Stimulated activated memory B cell treated with anti-CD40 and anti-IgM and Interleukin-4, amounts not matched to agents 10 μg/mL and 1 μg/mL and 100 μg/mL, for 72 hours (primary cell): ENCODE data around the gene AGO3.

Source experiments
- ATAC-seq: fragments of 150-1000 bp; cut with Tn5 transposase; 2 replicates; pipeline ENCODE4 v1.10.0; 2021
- H3K27ac Mint-ChIP-seq: one replicate; pipeline ENCODE4 v1.8.0; 2022; ENCODE audit warnings: mild to moderate bottlenecking, mixed read lengths
- H3K27me3 Mint-ChIP-seq: one replicate; pipeline ENCODE4 v1.8.0; 2022; ENCODE audit warnings: mixed read lengths
- H3K36me3 Mint-ChIP-seq: one replicate; pipeline ENCODE4 v1.8.0; 2022; ENCODE audit warnings: mixed read lengths
- H3K4me1 Mint-ChIP-seq: one replicate; pipeline ENCODE4 v1.8.0; 2022; ENCODE audit warnings: mixed read lengths
- H3K4me3 Mint-ChIP-seq: one replicate; pipeline ENCODE4 v1.8.0; 2022; ENCODE audit warnings: mild to moderate bottlenecking, moderate library complexity, mixed read lengths
- H3K9me3 Mint-ChIP-seq: one replicate; pipeline ENCODE4 v1.8.0; 2022; ENCODE audit warnings: mixed read lengths

AGO3 gene

GRCh38 chr1:35899941-35900340, 31.0 kb upstream of the AGO3 start:
- no peak overlapping the region for H3K4me3 Mint-ChIP-seq
- H3K4me1 Mint-ChIP-seq = peaks cover 6% of the 10 kb centered on the region
- no peak overlapping the region for H3K27ac Mint-ChIP-seq
- no peaks in the 10 kb centered on the region for H3K27me3 Mint-ChIP-seq
- no peaks in the 10 kb centered on the region for H3K9me3 Mint-ChIP-seq
- ATAC-seq = no peak
- peaks cover 47% of the 10 kb centered on the region for H3K36me3 Mint-ChIP-seq

DNA sequence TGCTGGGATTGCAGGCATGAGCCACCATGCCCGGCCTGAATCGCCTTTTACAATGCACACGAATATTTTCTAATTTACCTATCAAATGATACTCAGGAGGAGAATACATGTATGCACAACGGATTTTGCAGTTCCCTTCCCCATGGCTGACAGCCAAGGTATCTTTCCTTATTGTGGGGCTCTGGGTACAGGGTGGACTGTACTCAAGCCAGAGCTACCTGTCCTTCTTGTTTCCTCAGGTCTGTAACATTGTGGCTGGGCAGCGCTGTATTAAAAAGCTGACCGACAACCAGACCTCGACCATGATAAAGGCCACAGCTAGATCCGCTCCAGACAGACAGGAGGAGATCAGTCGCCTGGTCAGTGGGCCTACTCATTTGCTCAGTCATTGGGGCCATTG, 29.7 kb upstream of the AGO3 start:
- ATAC-seq = no peak

DNA sequence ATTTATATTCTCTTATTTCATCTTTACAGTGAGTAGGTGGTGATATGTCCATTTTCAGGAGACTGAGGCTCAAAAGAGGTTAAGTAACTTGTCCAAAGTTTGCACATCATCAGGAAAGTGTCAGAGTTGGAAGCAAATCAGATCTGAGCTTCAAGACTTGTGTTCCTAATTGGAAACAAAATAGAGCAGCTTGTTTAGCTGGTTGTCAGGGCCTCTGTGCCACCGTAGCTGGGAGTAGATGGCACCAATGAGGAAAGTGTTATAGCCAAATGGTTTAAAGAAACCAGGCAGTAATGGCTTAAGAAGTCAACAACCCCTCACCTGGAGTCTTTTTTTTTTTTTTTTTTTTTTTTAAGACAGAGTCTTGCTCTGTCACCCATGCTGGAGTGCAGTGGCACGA, 28.2 kb upstream of the AGO3 start:
- ATAC-seq = no peak
- H3K27ac Mint-ChIP-seq = no peak overlapping the region

More for the DNA sequence above, 29.7 kb upstream of the AGO3 start:
- Mint-ChIP-seq H3K4me1 (no peaks in the 10 kb centered on the region), H3K4me3 (no peak overlapping the region), H3K36me3 (peaks cover 50% of the 10 kb centered on the region), H3K27ac (no peak overlapping the region), H3K9me3 (no peaks in the 10 kb centered on the region), H3K27me3 (no peaks in the 10 kb centered on the region)

DNA sequence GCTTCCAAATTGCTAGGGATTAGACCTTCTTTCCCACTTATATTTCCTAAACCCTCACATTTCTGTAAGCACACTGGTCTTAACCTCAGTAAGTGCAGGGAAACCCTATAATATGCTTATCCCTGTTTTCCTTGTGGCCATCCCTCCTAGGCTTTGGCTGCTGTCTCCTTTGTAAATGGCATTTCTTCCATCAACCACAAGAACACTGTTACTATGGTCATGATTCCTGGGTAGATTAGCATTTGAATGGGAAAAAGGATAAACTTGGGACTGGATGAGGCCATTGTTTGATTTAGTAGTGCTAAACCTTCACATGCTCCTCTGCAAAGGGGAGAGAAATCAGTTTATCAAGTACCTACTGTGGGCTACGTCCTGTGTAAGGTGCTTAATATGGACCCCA, 16.2 kb upstream of the AGO3 start:
- ATAC-seq = no peak
- no peaks in the 10 kb centered on the region for H3K9me3 Mint-ChIP-seq
- H3K36me3 Mint-ChIP-seq = peaks cover 80% of the 10 kb centered on the region
- no peaks in the 10 kb centered on the region for H3K27me3 Mint-ChIP-seq
- no peaks in the 10 kb centered on the region for H3K4me1 Mint-ChIP-seq
- H3K4me3 Mint-ChIP-seq = no peak overlapping the region
- no peak overlapping the region for H3K27ac Mint-ChIP-seq

More for the DNA sequence above, 28.2 kb upstream of the AGO3 start:
- Mint-ChIP-seq H3K4me1 (no peaks in the 10 kb centered on the region), H3K4me3 (no peak overlapping the region), H3K27me3 (no peaks in the 10 kb centered on the region), H3K9me3 (no peaks in the 10 kb centered on the region), H3K36me3 (peaks cover 53% of the 10 kb centered on the region)

- Mint-ChIP-seq H3K9me3 (no peaks in the 10 kb centered on the region), H3K36me3 (peaks cover 88% of the 10 kb centered on the region), H3K27me3 (no peaks in the 10 kb centered on the region), H3K4me3 (no peak overlapping the region), H3K27ac (no peak overlapping the region), H3K4me1 (no peaks in the 10 kb centered on the region)
- ATAC-seq = no peak
Observed at GRCh38 chr1:35915693-35916092, 15.2 kb upstream of the AGO3 start.

DNA sequence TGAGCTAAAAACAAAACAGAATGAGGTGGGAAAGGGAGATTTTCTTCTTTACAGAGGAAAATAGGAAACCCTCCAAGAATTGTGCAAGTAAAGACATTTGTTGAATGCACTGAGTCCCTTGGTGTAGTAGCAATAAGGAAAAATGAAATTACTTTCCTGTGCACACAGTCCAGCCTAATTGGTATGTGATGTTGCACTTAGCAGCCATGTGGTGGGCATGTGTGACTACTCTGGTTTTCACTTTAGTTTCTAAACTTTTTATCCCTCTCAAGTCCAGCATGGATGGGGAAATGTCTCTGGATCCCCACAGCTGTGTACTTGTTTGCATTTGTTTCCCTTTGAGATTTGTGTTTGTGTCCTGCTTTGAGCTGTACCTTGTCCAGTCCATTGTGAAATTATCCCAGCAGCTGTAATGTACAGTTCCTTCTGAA, 7.1 kb upstream of the AGO3 start:
- H3K9me3 Mint-ChIP-seq = no peaks in the 10 kb centered on the region
- H3K4me1 Mint-ChIP-seq = peaks cover 11% of the 10 kb centered on the region
- no peak overlapping the region for H3K27ac Mint-ChIP-seq
- peaks cover 29% of the 10 kb centered on the region for H3K36me3 Mint-ChIP-seq
- H3K4me3 Mint-ChIP-seq = no peak overlapping the region
- ATAC-seq = no peak
- no peaks in the 10 kb centered on the region for H3K27me3 Mint-ChIP-seq

DNA sequence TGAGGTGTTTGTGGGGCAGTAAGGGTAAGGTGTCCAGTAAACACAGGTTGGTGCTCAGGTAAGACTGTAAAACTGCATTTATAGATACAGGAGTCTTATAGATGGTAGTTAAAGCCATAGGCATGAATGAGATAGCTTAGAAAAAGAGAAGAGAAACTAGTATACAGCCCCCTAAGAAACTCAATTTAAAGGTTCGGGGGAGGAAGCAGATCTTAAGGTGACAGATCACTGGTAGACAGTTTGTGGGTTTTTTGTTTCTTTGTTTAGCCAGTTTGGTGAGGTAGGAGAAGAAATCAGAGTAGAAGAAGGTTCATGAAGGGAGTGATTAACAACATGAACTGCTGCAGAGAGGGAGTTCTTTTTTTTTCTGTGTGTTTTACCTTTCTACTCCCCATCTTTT, 6.1 kb upstream of the AGO3 start:
- Mint-ChIP-seq H3K9me3 (no peaks in the 10 kb centered on the region), H3K4me1 (peaks cover 17% of the 10 kb centered on the region), H3K36me3 (peaks cover 21% of the 10 kb centered on the region), H3K27me3 (no peaks in the 10 kb centered on the region), H3K27ac (peak overlapping the region; percentile 4), H3K4me3 (no peak overlapping the region)
- ATAC-seq = no peak

DNA sequence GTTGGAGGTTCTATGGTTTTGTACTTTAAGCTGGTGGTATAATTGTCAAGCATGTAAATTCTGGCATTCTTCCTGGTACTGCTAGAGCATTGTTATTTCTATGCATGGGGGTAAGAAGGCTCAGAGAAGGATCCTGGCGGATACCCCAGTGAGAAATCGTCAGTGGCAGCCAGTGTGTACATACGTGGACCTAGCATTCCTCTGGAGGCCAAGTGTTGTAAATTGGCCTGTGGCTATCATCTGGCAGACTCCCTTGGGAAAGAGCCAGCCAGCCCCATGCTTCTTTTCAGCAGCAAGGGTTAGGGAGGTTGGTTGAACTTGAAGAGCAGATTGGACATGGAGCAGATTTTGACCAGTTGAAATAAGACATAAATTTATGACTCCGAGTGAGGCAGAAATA, 5.2 kb upstream of the AGO3 start:
- Mint-ChIP-seq H3K4me3 (no peak overlapping the region), H3K27me3 (no peaks in the 10 kb centered on the region), H3K27ac (no peak overlapping the region), H3K36me3 (peaks cover 12% of the 10 kb centered on the region), H3K4me1 (peaks cover 23% of the 10 kb centered on the region), H3K9me3 (no peaks in the 10 kb centered on the region)
- no peak for ATAC-seq

GRCh38 chr1:35927472-35927871, 3.4 kb upstream of the AGO3 start:
- ATAC-seq = no peak
- H3K9me3 Mint-ChIP-seq = no peaks in the 10 kb centered on the region
- H3K27me3 Mint-ChIP-seq = no peaks in the 10 kb centered on the region
- no peak overlapping the region for H3K4me3 Mint-ChIP-seq
- H3K27ac Mint-ChIP-seq = no peak overlapping the region
- peaks cover 34% of the 10 kb centered on the region for H3K4me1 Mint-ChIP-seq
- H3K36me3 Mint-ChIP-seq = peaks cover 2% of the 10 kb centered on the region

GRCh38 chr1:35929730-35930592, 944 bp upstream of the AGO3 start:
- Mint-ChIP-seq H3K27ac (peak overlapping the region; percentile 91), H3K27me3 (no peaks in the 10 kb centered on the region), H3K9me3 (no peaks in the 10 kb centered on the region), H3K4me1 (peaks cover 33% of the 10 kb centered on the region), H3K4me3 (peak overlapping the region; percentile 82), H3K36me3 (no peaks in the 10 kb centered on the region)
- peak; percentile 16 for ATAC-seq

DNA sequence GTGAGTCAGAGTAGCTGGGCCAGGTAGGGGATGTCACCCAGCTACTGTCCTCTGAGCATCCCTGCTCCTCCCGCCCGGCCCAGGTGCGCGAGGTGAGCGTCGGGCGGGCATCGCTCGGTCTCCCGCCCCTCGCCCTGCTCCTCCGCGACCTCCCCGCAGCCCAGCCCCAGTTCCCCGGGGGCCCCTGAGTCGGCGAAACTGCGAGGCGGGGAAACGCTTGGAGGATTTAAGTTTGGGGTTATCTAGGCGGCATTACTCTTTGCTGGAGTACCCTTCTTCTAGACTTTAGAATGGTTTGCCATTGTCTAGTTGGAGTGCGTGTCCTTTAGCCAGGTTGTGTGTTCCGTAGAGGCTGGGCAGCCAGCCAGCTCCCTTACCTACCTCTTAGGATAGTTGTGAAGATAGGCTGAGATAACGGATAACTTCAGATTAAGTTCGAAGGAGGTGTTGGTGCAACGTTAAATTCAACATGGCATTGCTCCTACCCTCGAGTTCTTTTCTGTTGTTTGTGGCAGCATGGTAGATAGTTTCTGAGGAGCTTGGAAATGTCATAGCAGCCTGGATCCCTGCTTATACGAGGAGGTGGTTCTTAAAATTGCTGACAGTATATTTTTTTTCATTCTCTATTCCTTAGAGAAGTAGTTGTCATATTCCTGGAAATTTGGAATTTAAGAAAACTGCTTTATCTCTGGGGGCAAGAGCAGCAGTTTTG, 697 bp downstream of the AGO3 start:
- H3K36me3 Mint-ChIP-seq = no peaks in the 10 kb centered on the region
- H3K9me3 Mint-ChIP-seq = no peaks in the 10 kb centered on the region
- ATAC-seq = peak; percentile 58
- peaks cover 30% of the 10 kb centered on the region for H3K4me1 Mint-ChIP-seq
- H3K27ac Mint-ChIP-seq = peak overlapping the region; percentile 91
- peak overlapping the region; percentile 90 for H3K4me3 Mint-ChIP-seq
- H3K27me3 Mint-ChIP-seq = no peaks in the 10 kb centered on the region

GRCh38 chr1:35932158-35932636, 1.3 kb downstream of the AGO3 start:
- Mint-ChIP-seq H3K4me3 (peak overlapping the region; percentile 90), H3K27me3 (no peaks in the 10 kb centered on the region), H3K27ac (peak overlapping the region; percentile 91), H3K9me3 (no peaks in the 10 kb centered on the region), H3K4me1 (peaks cover 30% of the 10 kb centered on the region), H3K36me3 (no peaks in the 10 kb centered on the region)
- no peak for ATAC-seq

GRCh38 chr1:35932941-35933340, 2.0 kb downstream of the AGO3 start:
- Mint-ChIP-seq H3K4me3 (no peak overlapping the region), H3K27me3 (no peaks in the 10 kb centered on the region), H3K9me3 (no peaks in the 10 kb centered on the region), H3K4me1 (peaks cover 30% of the 10 kb centered on the region), H3K27ac (no peak overlapping the region), H3K36me3 (no peaks in the 10 kb centered on the region)
- ATAC-seq = no peak

- no peaks in the 10 kb centered on the region for H3K9me3 Mint-ChIP-seq
- peaks cover 2% of the 10 kb centered on the region for H3K36me3 Mint-ChIP-seq
- H3K27ac Mint-ChIP-seq = no peak overlapping the region
- H3K27me3 Mint-ChIP-seq = no peaks in the 10 kb centered on the region
- ATAC-seq = no peak
- H3K4me3 Mint-ChIP-seq = no peak overlapping the region
- peaks cover 22% of the 10 kb centered on the region for H3K4me1 Mint-ChIP-seq
Observed at GRCh38 chr1:35935442-35936388, 4.8 kb downstream of the AGO3 start.

GRCh38 chr1:35936838-35937237, 5.9 kb downstream of the AGO3 start:
- Mint-ChIP-seq H3K36me3 (peaks cover 8% of the 10 kb centered on the region), H3K9me3 (no peaks in the 10 kb centered on the region), H3K4me1 (peaks cover 23% of the 10 kb centered on the region), H3K4me3 (no peak overlapping the region), H3K27ac (no peak overlapping the region), H3K27me3 (no peaks in the 10 kb centered on the region)
- no peak for ATAC-seq
